ENCODE data around the gene FLYWCH1.

FLYWCH1 gene

DNA sequence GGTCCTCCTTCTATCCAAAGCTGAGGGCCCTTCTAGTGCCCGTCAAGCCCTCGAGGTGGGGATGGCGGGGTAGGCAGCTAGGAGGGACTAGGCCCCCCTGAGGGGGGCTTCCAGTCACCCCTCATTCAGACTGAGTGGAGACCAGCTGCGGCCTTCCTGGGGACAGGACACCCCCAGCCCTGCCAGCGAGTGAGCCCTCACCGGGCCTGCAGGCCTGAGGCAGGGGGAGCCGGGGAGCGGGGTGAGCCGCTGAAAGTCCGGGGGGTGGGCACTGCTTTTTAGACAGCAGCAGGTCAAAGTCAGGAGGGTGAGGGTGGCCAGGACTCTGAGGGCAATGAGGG, 43.7 kb downstream of the FLYWCH1 start:
- no peak for FAIRE-seq

- no peak for FAIRE-seq
Observed at GRCh38 chr16:2955779-2956578, 44.2 kb downstream of the FLYWCH1 start.

GRCh38 chr16:2956579-2956956, 44.8 kb downstream of the FLYWCH1 start:
- FAIRE-seq = no peak

GRCh38 chr16:2959206-2959605, 47.5 kb downstream of the FLYWCH1 start:
- no peak for FAIRE-seq

DNA sequence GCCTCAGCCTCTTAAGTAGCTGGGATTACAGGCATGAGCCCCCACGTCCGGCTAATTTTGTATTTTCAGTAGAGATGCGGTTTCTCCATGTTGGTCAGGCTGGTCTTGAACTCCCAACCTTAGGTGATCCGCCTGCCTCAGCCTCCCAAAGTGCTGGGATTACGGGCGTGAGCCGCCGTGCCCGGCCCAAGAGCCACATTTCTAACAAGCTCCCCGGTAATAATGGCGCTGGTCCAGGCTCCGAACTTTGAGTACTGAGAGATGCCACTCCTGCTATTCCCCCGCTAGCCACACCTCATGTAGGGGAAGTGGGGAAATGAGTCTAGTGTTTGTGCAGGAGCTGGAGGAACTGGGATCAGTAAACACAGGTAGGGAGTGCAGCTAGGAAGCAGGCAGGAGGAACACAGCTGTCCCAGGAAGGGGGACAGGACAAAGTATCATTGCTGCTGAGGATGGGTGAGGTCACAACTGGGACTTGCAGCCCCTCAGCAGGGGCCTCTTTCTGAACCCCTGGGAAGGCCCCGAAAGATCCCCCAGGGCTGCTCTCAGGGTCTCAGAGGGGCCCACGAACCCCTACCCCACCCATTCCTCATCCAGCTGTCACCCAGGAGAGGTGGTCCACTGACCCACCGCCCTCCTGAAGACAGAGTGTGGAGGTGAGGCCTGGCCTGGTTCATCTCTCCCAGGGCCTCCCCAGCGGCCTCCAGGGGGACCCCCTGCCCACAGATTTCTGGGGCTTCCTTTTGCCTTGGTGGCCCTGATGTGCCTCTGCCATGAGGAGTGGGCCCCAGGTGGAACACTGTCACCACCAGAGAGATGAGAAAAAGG, 48.7 kb downstream of the FLYWCH1 start:
- no peak for FAIRE-seq

DNA sequence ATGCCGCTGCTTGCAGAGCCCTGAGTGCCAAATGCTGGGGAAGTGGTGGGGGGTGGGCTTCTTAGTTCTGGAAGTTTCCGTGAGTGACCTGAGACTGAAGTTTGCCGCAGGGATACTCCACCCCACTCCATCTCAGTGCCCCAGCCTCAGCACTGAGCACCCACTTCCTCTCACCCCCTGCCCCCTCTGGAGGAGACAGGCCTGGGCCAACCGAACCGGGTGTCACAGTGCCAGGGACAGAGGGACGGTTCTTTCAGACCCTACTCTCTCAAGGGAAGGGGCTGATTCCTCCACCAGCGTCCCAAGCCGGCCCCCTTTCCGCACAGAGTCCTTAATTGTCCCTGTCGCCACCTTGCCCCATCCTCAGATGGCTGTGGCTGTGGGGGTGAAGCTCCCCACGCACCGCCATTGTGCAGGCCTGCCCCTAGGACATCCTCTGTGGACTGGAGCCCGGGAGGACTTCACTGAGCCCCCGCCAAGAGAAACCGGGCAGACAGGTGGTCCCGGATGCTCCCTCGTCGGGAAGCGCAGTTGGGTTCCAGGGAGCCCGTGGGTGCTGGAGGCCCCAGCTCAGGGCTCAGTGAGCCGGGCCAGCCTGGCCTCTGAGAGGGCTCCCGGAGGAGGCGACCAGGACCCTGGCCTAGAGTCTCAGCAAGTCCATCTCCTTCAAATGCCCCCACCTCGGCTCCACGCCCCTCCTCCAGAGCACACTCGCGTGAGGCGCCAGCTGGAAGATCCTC, 50.8 kb downstream of the FLYWCH1 start:
- FAIRE-seq = no peak

GRCh38 chr16:2963074-2963722, 51.5 kb downstream of the FLYWCH1 start:
- FAIRE-seq = no peak

DNA sequence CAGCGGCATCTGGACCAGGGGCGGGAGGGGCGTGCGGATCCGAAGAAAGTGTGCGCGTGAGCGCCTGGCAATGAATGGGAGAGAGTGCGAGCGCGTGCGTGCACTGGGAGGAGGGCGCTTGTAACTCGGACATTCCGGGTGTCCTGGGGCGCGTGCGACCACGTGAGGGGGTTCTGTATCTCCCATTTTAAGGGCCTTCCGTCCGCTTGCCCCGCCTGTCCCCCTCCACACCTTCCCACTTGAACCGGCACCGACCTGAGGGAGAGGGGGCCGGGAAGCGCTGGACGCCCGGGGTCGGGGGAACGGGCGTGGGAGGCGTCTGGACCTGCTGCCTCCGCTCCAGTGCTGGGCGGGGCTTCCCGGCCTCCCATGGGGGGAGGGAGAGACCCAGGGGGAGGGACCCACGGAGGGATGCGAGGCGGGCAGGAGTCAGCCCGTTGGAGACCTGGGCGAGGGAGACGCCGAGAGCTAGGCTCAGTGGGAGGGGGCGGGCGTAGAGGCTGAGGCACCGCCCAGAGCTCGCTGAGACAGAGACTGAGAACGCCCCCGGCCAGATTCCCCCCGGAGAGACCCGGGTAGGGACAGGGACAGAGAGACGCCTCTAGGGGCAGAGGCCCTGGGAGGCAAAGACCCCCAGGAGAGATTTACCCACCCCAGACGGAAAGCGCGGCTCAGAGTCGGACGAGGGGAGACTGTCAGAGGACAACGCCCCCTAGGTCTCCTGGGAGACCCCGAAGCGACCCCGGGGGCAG, 52.2 kb downstream of the FLYWCH1 start, which contains the start of gene KREMEN2:
Gene KREMEN2 (plus strand): TSS at position 553 of the 752 bp plus-strand sequence. CDS start 246 bp downstream, outside the sequence.
- no peak for FAIRE-seq

DNA sequence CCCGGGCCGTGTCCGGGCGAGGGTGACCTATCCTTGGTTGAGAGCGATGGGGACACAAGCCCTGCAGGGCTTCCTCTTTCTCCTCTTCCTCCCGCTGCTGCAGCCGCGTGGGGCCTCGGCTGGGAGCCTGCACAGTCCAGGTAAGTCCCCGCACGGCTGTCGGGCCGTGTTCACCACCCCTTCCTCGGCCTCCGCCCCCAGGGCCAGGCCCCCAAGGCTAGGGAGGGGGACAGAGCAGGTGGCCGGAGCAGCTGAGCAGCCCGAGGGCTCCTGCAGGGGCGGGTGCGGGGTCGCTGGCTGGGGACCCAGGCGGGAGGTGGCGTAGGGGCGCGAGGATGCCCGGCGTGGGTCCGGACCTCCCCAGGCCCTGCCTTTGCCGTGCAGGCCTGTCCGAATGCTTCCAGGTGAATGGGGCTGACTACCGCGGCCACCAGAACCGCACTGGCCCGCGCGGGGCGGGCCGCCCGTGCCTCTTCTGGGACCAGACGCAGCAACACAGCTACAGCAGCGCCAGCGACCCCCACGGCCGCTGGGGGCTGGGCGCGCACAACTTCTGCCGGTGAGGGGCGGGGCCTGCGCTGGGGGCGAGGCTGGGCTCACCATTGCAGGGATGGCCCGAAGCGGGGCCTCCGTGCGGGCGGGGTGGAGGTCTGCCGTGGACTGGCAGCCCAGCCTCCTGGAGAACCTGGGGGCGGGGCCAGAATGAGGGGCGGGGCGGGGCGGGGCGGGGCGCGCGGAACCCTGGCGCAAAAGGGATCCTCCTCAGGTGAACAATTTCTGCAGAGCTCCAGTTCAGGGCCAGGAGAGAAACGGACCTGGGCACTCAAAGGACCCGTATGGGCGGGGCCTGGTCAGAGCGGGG, 53.0 kb downstream of the FLYWCH1 start:
- FAIRE-seq = no peak

DNA sequence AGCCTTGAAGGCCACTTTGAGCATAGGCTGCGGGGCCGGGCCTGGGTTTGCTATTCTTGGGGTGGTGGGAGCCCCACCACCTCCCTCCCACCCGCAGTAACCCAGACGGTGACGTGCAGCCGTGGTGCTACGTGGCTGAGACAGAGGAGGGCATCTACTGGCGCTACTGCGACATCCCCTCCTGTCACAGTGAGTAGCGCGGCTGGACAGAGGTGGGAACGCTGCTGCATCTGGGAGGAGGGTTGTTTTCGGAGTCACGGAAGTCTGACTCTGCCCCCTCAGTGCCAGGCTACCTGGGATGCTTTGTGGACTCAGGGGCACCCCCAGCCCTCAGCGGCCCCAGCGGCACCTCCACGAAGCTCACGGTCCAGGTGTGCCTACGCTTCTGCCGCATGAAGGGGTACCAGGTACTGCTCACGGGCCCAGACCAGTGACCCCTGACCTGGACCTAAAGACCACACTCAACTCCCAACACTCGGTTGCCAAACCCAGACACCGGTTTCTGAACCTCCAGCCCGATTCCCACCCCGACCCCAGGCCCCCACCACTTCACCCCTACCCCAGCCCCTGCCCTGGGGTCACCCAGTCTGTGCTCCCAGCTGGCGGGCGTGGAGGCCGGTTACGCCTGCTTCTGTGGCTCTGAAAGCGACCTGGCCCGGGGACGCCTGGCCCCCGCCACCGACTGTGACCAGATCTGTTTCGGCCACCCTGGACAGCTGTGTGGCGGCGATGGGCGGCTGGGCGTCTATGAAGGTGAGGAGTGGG, 54.5 kb downstream of the FLYWCH1 start:
- no peak for FAIRE-seq

DNA sequence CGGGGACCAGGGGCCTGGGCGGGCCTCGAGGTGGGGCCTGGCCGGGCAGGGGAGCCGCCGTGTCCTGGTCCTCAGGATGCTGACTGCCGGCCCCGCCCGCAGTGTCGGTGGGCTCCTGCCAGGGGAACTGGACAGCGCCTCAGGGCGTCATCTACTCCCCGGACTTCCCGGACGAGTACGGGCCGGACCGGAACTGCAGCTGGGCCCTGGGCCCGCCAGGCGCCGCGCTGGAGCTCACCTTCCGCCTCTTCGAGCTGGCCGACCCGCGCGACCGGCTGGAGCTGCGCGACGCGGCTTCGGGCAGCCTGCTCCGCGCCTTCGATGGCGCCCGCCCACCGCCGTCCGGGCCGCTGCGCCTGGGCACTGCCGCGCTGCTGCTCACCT, 55.1 kb downstream of the FLYWCH1 start:
- FAIRE-seq = no peak

GRCh38 chr16:2967211-2967631, 55.5 kb downstream of the FLYWCH1 start:
- FAIRE-seq = no peak

DNA sequence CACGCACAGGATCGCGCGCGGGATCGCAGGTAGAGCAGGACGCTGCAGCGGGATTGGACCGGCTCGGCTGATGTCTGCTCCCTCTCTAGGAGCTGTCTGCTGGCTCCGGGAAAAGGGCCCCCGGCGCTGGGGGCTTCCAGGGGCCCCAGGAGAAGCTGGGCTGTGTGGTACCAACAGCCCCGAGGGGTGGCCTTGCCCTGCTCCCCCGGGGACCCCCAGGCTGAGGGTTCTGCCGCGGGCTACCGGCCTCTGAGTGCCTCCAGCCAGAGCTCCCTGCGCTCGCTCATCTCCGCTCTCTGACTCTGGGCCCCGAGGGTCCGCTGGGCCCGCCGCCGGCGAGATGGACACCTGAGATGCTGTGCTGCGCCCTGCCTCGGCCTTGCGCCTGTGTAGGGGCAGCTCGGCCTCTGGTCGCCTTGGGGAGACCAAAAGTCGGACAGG, 56.0 kb downstream of the FLYWCH1 start:
- FAIRE-seq = no peak

DNA sequence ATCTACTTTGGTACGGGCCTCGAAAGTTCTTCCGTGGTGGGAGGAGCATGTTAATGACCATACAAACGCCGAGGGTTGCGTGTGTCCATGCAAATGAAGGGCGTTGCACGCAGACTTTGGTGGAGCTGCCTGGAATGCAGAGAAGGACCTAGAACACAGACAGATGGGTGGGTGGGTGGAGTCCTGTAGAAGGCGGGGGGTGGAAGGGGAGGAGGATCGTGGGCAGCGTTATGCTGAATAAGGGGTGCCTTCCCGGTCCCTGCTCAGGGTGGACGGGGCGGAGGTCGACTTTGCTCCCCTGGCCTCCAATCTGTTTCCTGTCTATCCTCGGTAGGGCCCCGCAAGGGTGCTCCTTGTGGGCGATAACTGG, 56.6 kb downstream of the FLYWCH1 start:
- no peak for FAIRE-seq

DNA sequence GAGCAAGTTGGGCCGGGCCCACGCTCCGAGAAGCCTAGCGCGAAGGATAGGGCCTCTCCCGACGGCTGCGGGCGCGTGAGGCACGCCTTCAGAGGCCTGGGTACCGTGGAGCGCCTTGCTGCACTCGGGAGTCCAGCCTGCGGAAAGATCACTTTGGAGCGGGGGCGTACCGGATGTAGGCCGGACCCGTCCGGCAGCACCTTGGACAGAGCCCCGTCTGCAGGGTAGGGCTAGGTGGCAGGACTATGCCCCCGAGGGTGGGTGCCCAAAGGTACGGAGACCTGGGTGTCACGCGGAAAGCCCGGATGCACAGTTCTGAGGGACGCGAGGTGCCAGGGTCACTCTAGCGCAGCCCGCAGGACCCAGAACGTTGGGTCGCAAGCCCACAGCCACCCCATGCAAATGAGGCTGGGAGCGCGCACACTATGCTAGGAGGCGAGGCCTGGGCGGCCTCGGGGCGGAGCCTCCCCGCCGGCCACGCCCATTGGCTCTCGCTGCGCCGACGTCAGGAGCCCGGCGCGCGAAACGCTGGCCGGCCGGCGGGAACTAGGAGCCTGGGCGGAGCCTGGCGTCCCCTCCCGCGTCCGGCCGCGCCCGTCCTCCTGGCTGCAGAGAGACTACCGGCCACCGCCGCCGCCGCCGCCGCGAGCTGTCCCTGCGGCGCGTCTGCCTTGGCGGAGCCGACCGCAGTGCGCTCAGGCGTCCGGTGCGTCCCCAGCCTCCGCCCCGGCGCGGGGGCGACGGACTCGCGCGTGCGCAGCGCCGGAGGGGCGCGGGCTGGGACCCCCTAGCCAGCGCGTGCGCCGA, 57.2 kb downstream of the FLYWCH1 start, which contains the start of gene PAQR4:
Gene PAQR4 (plus strand): TSS at position 611 of the 807 bp plus-strand sequence. CDS start 327 bp downstream, outside the sequence.
- no peak for FAIRE-seq

DNA sequence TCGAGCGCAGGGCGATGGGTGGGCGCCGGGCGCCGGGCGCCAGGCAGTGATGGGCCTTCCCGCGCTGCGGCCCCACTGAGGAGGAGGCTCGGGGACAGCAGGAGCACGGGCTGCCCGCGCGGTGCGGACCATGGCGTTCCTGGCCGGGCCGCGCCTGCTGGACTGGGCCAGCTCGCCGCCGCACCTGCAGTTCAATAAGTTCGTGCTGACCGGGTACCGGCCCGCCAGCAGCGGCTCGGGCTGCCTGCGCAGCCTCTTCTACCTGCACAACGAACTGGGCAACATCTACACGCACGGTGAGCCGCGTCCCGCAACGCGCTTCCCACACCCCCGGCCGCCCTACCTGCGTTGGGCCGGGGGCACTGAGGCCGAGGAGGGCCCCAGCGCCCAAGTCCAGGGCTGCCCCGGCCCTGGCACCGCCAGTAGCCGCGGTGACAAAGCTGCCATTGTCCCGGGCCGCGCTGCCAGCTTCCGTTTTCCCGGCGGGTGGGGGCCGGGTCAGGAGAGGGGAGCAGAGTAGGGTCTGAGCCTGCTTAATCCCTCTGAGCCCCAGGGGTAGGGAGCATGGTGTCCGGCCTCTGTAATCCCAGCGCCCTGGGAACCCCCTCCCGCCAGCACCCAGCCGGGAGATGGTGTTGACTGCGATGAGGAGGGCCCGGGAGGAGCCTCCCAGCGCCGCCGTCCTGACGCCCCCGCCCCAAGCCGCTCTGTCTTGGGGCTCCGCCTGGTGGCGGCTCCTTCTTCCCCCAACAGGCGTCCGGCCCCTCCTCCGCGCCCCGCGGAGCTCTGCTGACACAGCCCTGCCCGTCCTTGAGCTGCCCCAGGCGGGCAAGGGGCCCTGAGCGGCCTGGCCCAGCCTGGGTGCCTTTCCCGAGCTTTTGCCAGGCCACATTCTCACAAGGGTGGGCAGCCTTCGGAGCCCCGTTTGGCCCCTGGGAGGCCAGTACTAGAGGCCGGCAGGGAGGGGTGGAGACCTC, 58.1 kb downstream of the FLYWCH1 start:
- FAIRE-seq = no peak

- FAIRE-seq = no peak
Observed at GRCh38 chr16:2970563-2970962, 58.8 kb downstream of the FLYWCH1 start.
